Neural progenitor cell (in vitro differentiated cells): ENCODE results near the gene INPP4B. TPM values are rescaled to one million over a fixed set of nuclear protein-coding genes. Genes with fewer than 3 reads are reported as not detected.

Experiments
- DNase-seq: peaks from one replicate; pipeline ENCODE4 v3.0.0-alpha.2; 2016; ENCODE audit warnings: low spot score
- H2AFZ ChIP-seq: fragments of 200-600 bp; sonication (generic); replicated peaks from 2 replicates; pipeline ENCODE4 v1.6.1; 2016; ENCODE audit warnings: antibody characterized with exemption
- H3F3A ChIP-seq: fragments of 200-600 bp; sonication (generic); 2 replicates; pipeline ENCODE4 v1.6.1; 2016; ENCODE audit warnings: antibody characterized with exemption, low read depth
- H3K27ac ChIP-seq: fragments of 200-600 bp; sonication (generic); 2 replicates; pipeline ENCODE4 v1.5.1; 2016; ENCODE audit warnings: mild to moderate bottlenecking
- H3K27me3 ChIP-seq: fragments of 200-600 bp; sonication (generic); 2 replicates; pipeline ENCODE4 v1.6.1; 2016; ENCODE audit warnings: mild to moderate bottlenecking, moderate library complexity
- H3K36me3 ChIP-seq: fragments of 200-600 bp; sonication (generic); 2 replicates; pipeline ENCODE4 v1.5.1; 2016
- H3K4me1 ChIP-seq: fragments of 200-600 bp; sonication (generic); 2 replicates; pipeline ENCODE4 v1.6.1; 2016; ENCODE audit warnings: mixed run types
- H3K4me2 ChIP-seq: fragments of 200-600 bp; sonication (generic); 2 replicates; pipeline ENCODE4 v1.6.1; 2016
- H3K4me3 ChIP-seq: fragments of 200-600 bp; sonication (generic); 2 replicates; pipeline ENCODE4 v1.5.1; 2016
- H3K79me2 ChIP-seq: fragments of 200-600 bp; sonication (generic); 2 replicates; pipeline ENCODE4 v1.6.1; 2016; ENCODE audit warnings: low read depth
- H3K9ac ChIP-seq: fragments of 200-600 bp; sonication (generic); 2 replicates; pipeline ENCODE4 v1.6.1; 2016
- H3K9me3 ChIP-seq: fragments of 200-600 bp; sonication (generic); 2 replicates; pipeline ENCODE4 v1.5.1; 2016; ENCODE audit warnings: low read depth
- H4K20me1 ChIP-seq: fragments of 200-600 bp; sonication (generic); 2 replicates; pipeline ENCODE4 v1.6.1; 2016; ENCODE audit warnings: low read depth
- H3K27ac Mint-ChIP-seq: 3 replicates; pipeline ENCODE4 v1.8.0; 2021; ENCODE audit warnings: mixed read lengths
- H3K27me3 Mint-ChIP-seq: 2 replicates; pipeline ENCODE4 v1.8.0; 2022; ENCODE audit warnings: low read depth, mild to moderate bottlenecking, inconsistent platforms, moderate library complexity, mixed read lengths; ENCODE audit not compliant: insufficient read depth
- H3K36me3 Mint-ChIP-seq: 3 replicates; pipeline ENCODE4 v1.8.0; 2021; ENCODE audit warnings: mixed read lengths
- H3K4me1 Mint-ChIP-seq: 3 replicates; pipeline ENCODE4 v1.8.0; 2021; ENCODE audit warnings: mixed read lengths
- H3K4me3 Mint-ChIP-seq: 3 replicates; pipeline ENCODE4 v1.8.0; 2021; ENCODE audit warnings: mild to moderate bottlenecking, moderate library complexity, mixed read lengths
- H3K9me3 Mint-ChIP-seq: 3 replicates; pipeline ENCODE4 v1.8.0; 2020; ENCODE audit warnings: mixed read lengths
- EZH2 ChIP-seq: fragments of 200-600 bp; sonication (generic); IDR thresholded peaks from 2 replicates; pipeline ENCODE4 v1.6.1; 2017; ENCODE audit warnings: antibody characterized with exemption, mild to moderate bottlenecking, moderate library complexity
- EZH2phosphoT487 ChIP-seq: fragments of 200-600 bp; sonication (generic); IDR thresholded peaks from 2 replicates; pipeline ENCODE4 v1.6.1; 2017; ENCODE audit warnings: antibody characterized with exemption
- total RNA-seq: library from RNA; depleted of rRNA; stranded (reverse); fragments of >200 nt; gene quantifications from 2 replicates; pipeline ENCODE4 v1.2.3, GENCODE V29; 2015; ENCODE audit warnings: low replicate concordance
- TF ChIP-seq, protein P1 (sequence below): fragments of 200-600 bp; sonication (generic); IDR thresholded peaks from 2 replicates; pipeline ENCODE4 v1.5.1; 2017; ENCODE audit warnings: antibody characterized with exemption, mild to moderate bottlenecking

INPP4B gene
- total RNA-seq, 1 donor from 2014 or later: 1.3 TPM

- H3K4me3 Mint-ChIP-seq: no peak overlapping the region
- H3K4me1 Mint-ChIP-seq: no peaks in the 10 kb centered on the region
Measured at GRCh38 chr4:142396279-142396678, 449.8 kb downstream of the INPP4B start.

GRCh38 chr4:142393127-142393526, 453.0 kb downstream of the INPP4B start:
- no peaks in the 10 kb centered on the region for H3K36me3 ChIP-seq
- no peak for DNase-seq
- H3K9me3 ChIP-seq: no peaks in the 10 kb centered on the region
- Mint-ChIP-seq H3K4me1 (no peaks in the 10 kb centered on the region), H3K9me3 (no peaks in the 10 kb centered on the region), H3K27ac (no peak overlapping the region), H3K4me3 (no peak overlapping the region), H3K36me3 (no peaks in the 10 kb centered on the region), H3K27me3 (no peaks in the 10 kb centered on the region)
- no peak overlapping the region for H3K4me3 ChIP-seq
- no peaks in the 10 kb centered on the region for H3F3A ChIP-seq
- H4K20me1 ChIP-seq: no peaks in the 10 kb centered on the region
- no peaks in the 10 kb centered on the region for H3K4me1 ChIP-seq
- no peak overlapping the region for H2AFZ ChIP-seq
- TF ChIP-seq EZH2 (no peak), EZH2phosphoT487 (no peak)
- TF ChIP-seq, protein P1, sequence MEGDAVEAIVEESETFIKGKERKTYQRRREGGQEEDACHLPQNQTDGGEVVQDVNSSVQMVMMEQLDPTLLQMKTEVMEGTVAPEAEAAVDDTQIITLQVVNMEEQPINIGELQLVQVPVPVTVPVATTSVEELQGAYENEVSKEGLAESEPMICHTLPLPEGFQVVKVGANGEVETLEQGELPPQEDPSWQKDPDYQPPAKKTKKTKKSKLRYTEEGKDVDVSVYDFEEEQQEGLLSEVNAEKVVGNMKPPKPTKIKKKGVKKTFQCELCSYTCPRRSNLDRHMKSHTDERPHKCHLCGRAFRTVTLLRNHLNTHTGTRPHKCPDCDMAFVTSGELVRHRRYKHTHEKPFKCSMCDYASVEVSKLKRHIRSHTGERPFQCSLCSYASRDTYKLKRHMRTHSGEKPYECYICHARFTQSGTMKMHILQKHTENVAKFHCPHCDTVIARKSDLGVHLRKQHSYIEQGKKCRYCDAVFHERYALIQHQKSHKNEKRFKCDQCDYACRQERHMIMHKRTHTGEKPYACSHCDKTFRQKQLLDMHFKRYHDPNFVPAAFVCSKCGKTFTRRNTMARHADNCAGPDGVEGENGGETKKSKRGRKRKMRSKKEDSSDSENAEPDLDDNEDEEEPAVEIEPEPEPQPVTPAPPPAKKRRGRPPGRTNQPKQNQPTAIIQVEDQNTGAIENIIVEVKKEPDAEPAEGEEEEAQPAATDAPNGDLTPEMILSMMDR: no peak
- no peaks in the 10 kb centered on the region for H3K27me3 ChIP-seq
- no peak overlapping the region for H3K27ac ChIP-seq
- H3K79me2 ChIP-seq: no peaks in the 10 kb centered on the region
- no peak overlapping the region for H3K4me2 ChIP-seq
- H3K9ac ChIP-seq: no peak overlapping the region

More at GRCh38 chr4:142396279-142396678, 449.8 kb downstream of the INPP4B start:
- peaks cover 5% of the 10 kb centered on the region for H3K36me3 Mint-ChIP-seq
- Histone ChIP-seq H3K4me2 (no peak overlapping the region), H3F3A (no peaks in the 10 kb centered on the region), H3K79me2 (no peaks in the 10 kb centered on the region), H2AFZ (no peak overlapping the region), H3K27me3 (no peaks in the 10 kb centered on the region), H3K27ac (no peak overlapping the region), H3K9ac (no peak overlapping the region), H4K20me1 (no peaks in the 10 kb centered on the region), H3K4me3 (no peak overlapping the region), H3K9me3 (no peaks in the 10 kb centered on the region), H3K4me1 (no peaks in the 10 kb centered on the region), H3K36me3 (no peaks in the 10 kb centered on the region)
- DNase-seq: no peak
- no peaks in the 10 kb centered on the region for H3K27me3 Mint-ChIP-seq
- H3K9me3 Mint-ChIP-seq: no peaks in the 10 kb centered on the region
- H3K27ac Mint-ChIP-seq: no peak overlapping the region
- TF ChIP-seq EZH2phosphoT487 (no peak), EZH2 (no peak)
- TF ChIP-seq, protein P1: no peak

- TF ChIP-seq EZH2phosphoT487 (no peak), EZH2 (no peak)
- TF ChIP-seq, protein P1: no peak
- no peaks in the 10 kb centered on the region for H3K27me3 Mint-ChIP-seq
Measured at GRCh38 chr4:142386856-142387255, 459.2 kb downstream of the INPP4B start.

More at GRCh38 chr4:142386856-142387255, 459.2 kb downstream of the INPP4B start:
- no peaks in the 10 kb centered on the region for H3K9me3 Mint-ChIP-seq
- no peak overlapping the region for H3K27ac Mint-ChIP-seq
- H3K36me3 Mint-ChIP-seq: no peaks in the 10 kb centered on the region
- H3K4me2 ChIP-seq: no peak overlapping the region
- H3K27me3 ChIP-seq: no peaks in the 10 kb centered on the region
- H3K9me3 ChIP-seq: no peaks in the 10 kb centered on the region
- no peaks in the 10 kb centered on the region for H4K20me1 ChIP-seq
- H2AFZ ChIP-seq: no peak overlapping the region
- no peaks in the 10 kb centered on the region for H3K4me1 ChIP-seq
- no peak overlapping the region for H3K4me3 ChIP-seq
- no peaks in the 10 kb centered on the region for H3K79me2 ChIP-seq
- no peak overlapping the region for H3K4me3 Mint-ChIP-seq
- no peaks in the 10 kb centered on the region for H3F3A ChIP-seq
- no peak for DNase-seq
- no peaks in the 10 kb centered on the region for H3K36me3 ChIP-seq
- no peaks in the 10 kb centered on the region for H3K4me1 Mint-ChIP-seq
- no peak overlapping the region for H3K27ac ChIP-seq
- no peak overlapping the region for H3K9ac ChIP-seq
